Endothelial cell of umbilical vein (primary cell): ENCODE measurements around the gene MAG. TPM values are rescaled to one million over a fixed set of nuclear protein-coding genes. Genes with fewer than 3 reads are reported as not detected.
"Not testable (repeated sequence)": the region's sequence is repeated elsewhere in the genome, so short reads cannot be mapped to it uniquely, and the experiment has no call there.

Experiments used
- BruUV-seq: library from RNA; stranded (reverse); fragments of 400-500 nt; replicated peaks from 2 replicates; lab custom pipeline; 2021; lab: Mats Ljungman, UMichigan
- CTCF ChIA-PET: fragments of 300-600, 350-600 bp; sonication (Branson Sonifier 250); formaldehyde crosslinking; loops from one replicate; lab custom pipeline; 2021; ENCODE audit warnings: antibody characterized with exemption, inconsistent platforms; lab: Charles Lee
- POLR2A ChIA-PET: fragments of 300-600, 350-600 bp; sonication (Branson Sonifier 250); formaldehyde crosslinking; loops from one replicate; lab custom pipeline; 2021; ENCODE audit warnings: antibody characterized with exemption, inconsistent platforms; lab: Charles Lee
- DNase-seq: peaks from one replicate; pipeline ENCODE4 v3.0.0-alpha.2; 2011; ENCODE audit warnings: low read depth, low spot score
- FAIRE-seq: peaks from 2 replicates; lab custom pipeline; 2011; peaks lifted over from hg19 to GRCh38; lab: Jason Lieb, UNC
- H2AFZ ChIP-seq: 2 replicates; pipeline ENCODE4 v1.6.0; 2012; ENCODE audit warnings: low read depth, low read length, control low read depth, inconsistent platforms
- H3K27ac ChIP-seq: 2 replicates; pipeline ENCODE4 v1.5.1; 2011; ENCODE audit warnings: low read depth, mild to moderate bottlenecking, control low read depth, low read length, moderate library complexity; ENCODE audit not compliant: insufficient read depth
- H3K27me3 ChIP-seq, 2 experiments: 2 replicates each; pipeline versions ENCODE4 v1.6.0 to v1.6.1; 2011; ENCODE audit warnings: low read length in 2 of 2, mixed read lengths in 1 of 2; ENCODE audit not compliant: control insufficient read depth in 2 of 2, insufficient read depth in 2 of 2
- H3K36me3 ChIP-seq, 2 experiments: 2 replicates in 1 of 2; 3 replicates in 1 of 2; pipeline ENCODE4 v1.5.1; 2011; ENCODE audit warnings: low read length in 2 of 2, mild to moderate bottlenecking in 1 of 2, moderate library complexity in 1 of 2; ENCODE audit not compliant: control insufficient read depth in 2 of 2, insufficient read depth in 2 of 2; ENCODE audit errors: extremely low read depth in 1 of 2
- H3K4me1 ChIP-seq: 3 replicates; pipeline ENCODE4 v1.5.1; 2011; ENCODE audit warnings: mild to moderate bottlenecking, low read length; ENCODE audit not compliant: control insufficient read depth, insufficient read depth; ENCODE audit errors: extremely low read depth
- H3K4me2 ChIP-seq: 2 replicates; pipeline ENCODE4 v1.6.1; 2011; ENCODE audit warnings: low read length, control low read depth, mixed read lengths; ENCODE audit not compliant: insufficient read depth
- H3K4me3 ChIP-seq, 3 experiments: fragments of 200-600 bp in 1 of 3; sonication (generic), shearing (Covaris generic) in 1 of 3; replicated peaks in 1 of 3; 2 replicates each; pipeline ENCODE4 v1.5.1; 2011 to 2016; ENCODE audit warnings: control low read depth in 3 of 3, low read length in 3 of 3, mild to moderate bottlenecking in 2 of 3, inconsistent platforms in 1 of 3, low read depth in 1 of 3, moderate library complexity in 1 of 3; ENCODE audit not compliant: insufficient read depth in 1 of 3
- H3K79me2 ChIP-seq: 2 replicates; pipeline ENCODE4 v1.6.0; 2012; ENCODE audit warnings: low read length, inconsistent platforms; ENCODE audit not compliant: control insufficient read depth, insufficient read depth
- H3K9ac ChIP-seq: replicated peaks from 2 replicates; pipeline ENCODE3; 2011; ENCODE audit warnings: low read length, control low read depth; ENCODE audit not compliant: insufficient read depth; ENCODE audit errors: extremely low read depth
- H3K9me1 ChIP-seq: replicated peaks from 3 replicates; pipeline ENCODE4 v1.6.0; 2011; ENCODE audit warnings: mild to moderate bottlenecking, low read length; ENCODE audit not compliant: control insufficient read depth, insufficient read depth; ENCODE audit errors: extremely low read depth
- H3K9me3 ChIP-seq: replicated peaks from 2 replicates; pipeline ENCODE4 v1.5.1; 2012; ENCODE audit warnings: low read length, inconsistent platforms; ENCODE audit not compliant: control insufficient read depth, insufficient read depth
- H4K20me1 ChIP-seq: replicated peaks from 2 replicates; pipeline ENCODE3; 2011; ENCODE audit warnings: mild to moderate bottlenecking, low read length; ENCODE audit not compliant: control insufficient read depth, insufficient read depth; ENCODE audit errors: extremely low read depth
- CTCF ChIP-seq, 2 donors: IDR thresholded peaks; 1 replicate in 1 of 2; 2 replicates in 1 of 2; pipeline ENCODE4 v1.5.1; 2011; ENCODE audit warnings: low read length in 2 of 2, mild to moderate bottlenecking in 2 of 2, moderate library complexity in 2 of 2, control low read depth in 1 of 2, inconsistent platforms in 1 of 2, low read depth in 1 of 2; ENCODE audit not compliant: insufficient read depth in 1 of 2; ENCODE audit errors: extremely low read depth in 1 of 2
- EZH2 ChIP-seq: IDR thresholded peaks from 2 replicates; pipeline ENCODE4 v1.6.1; 2012; ENCODE audit warnings: borderline replicate concordance, low read depth, mild to moderate bottlenecking, moderate library complexity, low read length, inconsistent platforms; ENCODE audit not compliant: severe bottlenecking
- FOS ChIP-seq: IDR thresholded peaks from 2 replicates; pipeline ENCODE4 v1.6.1; 2011; ENCODE audit warnings: mild to moderate bottlenecking, low read length, moderate library complexity, borderline replicate concordance; ENCODE audit not compliant: insufficient read depth
- GATA2 ChIP-seq: IDR thresholded peaks from 2 replicates; pipeline ENCODE4 v1.7.0; 2011; ENCODE audit warnings: low read depth, mild to moderate bottlenecking, moderate library complexity, mixed read lengths, low read length; ENCODE audit not compliant: insufficient read length, insufficient read depth
- JUN ChIP-seq: IDR thresholded peaks from 2 replicates; pipeline ENCODE4 v1.6.1; 2011; ENCODE audit warnings: borderline replicate concordance, low read depth; ENCODE audit not compliant: insufficient read length, insufficient read depth
- MAX ChIP-seq: IDR thresholded peaks from 2 replicates; pipeline ENCODE4 v1.6.1; 2011; ENCODE audit not compliant: insufficient read depth, insufficient read length
- MYC ChIP-seq: IDR thresholded peaks from one replicate; pipeline ENCODE4 v1.6.1; 2011; ENCODE audit warnings: mild to moderate bottlenecking, low read depth, low read length
- POLR2A ChIP-seq: IDR thresholded peaks from 2 replicates; pipeline ENCODE4 v1.6.1; 2012; ENCODE audit warnings: low read depth, mild to moderate bottlenecking, control low read depth, low read length
- POLR2AphosphoS5 ChIP-seq: IDR thresholded peaks from 2 replicates; pipeline ENCODE4 v1.6.1; 2012; ENCODE audit warnings: low read depth, mild to moderate bottlenecking, control low read depth, low read length, moderate library complexity; ENCODE audit not compliant: insufficient read depth
- dilution Hi-C: fragments of 300-500 bp; cut with MboI; formaldehyde crosslinking; loops from one replicate; pipeline ENCODE4 v1.15.0; 2019; ENCODE audit warnings: low sequenced_read_pairs; ENCODE audit not compliant: extremely low pct_ligation_motif_present
- intact Hi-C: fragments of 100-400 bp; cut with micrococcal nuclease; formaldehyde crosslinking; loops from one replicate; pipeline ENCODE4 v1.10.0; 2022
- polyA plus RNA-seq, 4 experiments: library from polyadenylated mRNA; depleted of rRNA in 3 of 4; stranded (reverse) in 3 of 4; unstranded in 1 of 4; fragments of >200 nt; gene quantifications; 2 replicates each; pipeline versions ENCODE4 v1.2.1 to v1.2.3, GENCODE V29; 2011 to 2012; ENCODE audit warnings: missing spikeins in 1 of 4
- total RNA-seq: library from RNA; stranded (reverse); gene quantifications from 2 replicates; pipeline ENCODE4 v1.2.3, GENCODE V29; 2021

MAG gene
- total and polyA plus RNA-seq, 2 donors (not counting 3 experiments of a cell fraction or from before 2014, with no cell fraction given): not detected

DNA sequence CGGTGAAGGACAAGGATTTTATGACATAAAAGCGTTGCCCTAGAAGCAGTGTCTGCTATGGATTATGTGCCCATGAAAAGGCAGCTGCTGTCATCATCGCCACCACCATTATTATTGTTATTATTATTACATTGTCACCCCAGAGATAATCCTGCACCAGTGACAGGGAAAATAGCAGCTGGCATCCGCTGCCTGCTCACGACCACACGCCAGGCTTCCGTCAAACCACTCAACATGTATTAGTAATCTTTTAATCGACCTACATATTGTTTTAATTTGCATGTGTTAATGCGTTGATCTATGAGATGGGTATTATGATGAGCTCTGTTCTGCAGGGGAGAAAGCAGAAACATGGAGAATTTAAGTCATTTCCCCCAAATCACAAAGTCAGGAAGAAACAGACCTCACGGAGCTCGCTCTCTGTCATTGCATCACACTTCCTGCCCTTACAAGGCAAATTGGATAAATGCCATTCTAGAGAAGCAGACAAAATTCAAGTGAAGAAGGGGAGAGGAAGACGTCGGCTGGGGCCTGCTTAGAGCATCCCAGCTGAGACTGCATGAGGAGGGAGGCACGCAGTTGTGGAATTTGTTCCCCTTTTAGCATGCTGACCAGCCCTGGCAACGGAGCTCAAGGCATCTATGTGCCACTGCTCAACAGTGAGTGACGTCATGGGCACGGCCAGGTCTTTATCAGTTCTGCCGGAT lies 66.1 kb downstream of the MAG start, which contains the start of gene FFAR3:
FFAR3 (plus strand) TSS at position 594 of the 707 bp plus-strand sequence. CDS start 431 bp downstream, outside the sequence.
- Histone ChIP-seq H3K4me2 (no peak within 1 kb of the TSS), H3K27me3 (no peaks in the 10 kb centered on the region), H3K27ac (no peak within 1 kb of the TSS), H3K79me2 (no peaks in the 10 kb centered on the region), H3K9me1 (no peaks in the 10 kb centered on the region), H2AFZ (no peak within 1 kb of the TSS), H3K4me1 (no peaks in the 10 kb centered on the region), H3K9me3 (no peaks in the 10 kb centered on the region), H3K4me3 (no peak within 1 kb of the TSS), H4K20me1 (no peaks in the 10 kb centered on the region), H3K36me3 (no peaks in the 10 kb centered on the region), H3K9ac (no peak within 1 kb of the TSS)
- CTCF ChIA-PET: interaction anchor here (6.9 kb wide), 1 partner anchor 137 kb away, joined by 118 read pairs; no protein-coding TSS in a partner anchor
- no peak for TF ChIP-seq FOS
- no peak for TF ChIP-seq POLR2AphosphoS5
- no peak for TF ChIP-seq MAX
- TF ChIP-seq GATA2: no peak
- TF ChIP-seq CTCF (IDR thresholded peaks at IDR 0.05; ENCODE audit: extremely low read depth in 1 of 2, insufficient read depth in 1 of 2, low read depth in 1 of 2, low read length in 2 of 2): no peak
- TF ChIP-seq EZH2: no peak
- no peak for TF ChIP-seq MYC
- TF ChIP-seq POLR2A: no peak
- no peak for TF ChIP-seq JUN
- dilution Hi-C loops: no loop called here
- POLR2A ChIA-PET: interaction anchor here (0.6 kb wide), 1 partner anchor 13 kb away, joined by 5 read pairs; no protein-coding TSS in a partner anchor
- BruUV-seq: no TSS peak
- DNase-seq (no peak), FAIRE-seq (no peak)
- intact Hi-C loops: no loop called here

GRCh38 chr19:35358834-35359233 lies 66.9 kb downstream of the MAG start:
- CTCF ChIA-PET, H3K4me3 ChIP-seq, dilution Hi-C loops, H3K79me2 ChIP-seq, H3K9me3 ChIP-seq, H3K9me1 ChIP-seq, BruUV-seq, H3K27me3 ChIP-seq, H3K4me1 ChIP-seq, H3K36me3 ChIP-seq, FAIRE-seq, H3K4me2 ChIP-seq, H3K9ac ChIP-seq, H2AFZ ChIP-seq, H4K20me1 ChIP-seq, intact Hi-C loops, DNase-seq, H3K27ac ChIP-seq, POLR2A ChIA-PET: not testable (repeated sequence)
